ENCODE results near the gene BTNL9. TPM values are rescaled to one million over a fixed set of nuclear protein-coding genes. Genes with fewer than 3 reads are reported as not detected.

BTNL9 gene
- total and polyA plus RNA-seq, 9 of the 15 experiments (the other 6 are each of a cell fraction or from before 2014, with no cell fraction given), result 3.7 to 86.7 (median 29.4) TPM

DNA sequence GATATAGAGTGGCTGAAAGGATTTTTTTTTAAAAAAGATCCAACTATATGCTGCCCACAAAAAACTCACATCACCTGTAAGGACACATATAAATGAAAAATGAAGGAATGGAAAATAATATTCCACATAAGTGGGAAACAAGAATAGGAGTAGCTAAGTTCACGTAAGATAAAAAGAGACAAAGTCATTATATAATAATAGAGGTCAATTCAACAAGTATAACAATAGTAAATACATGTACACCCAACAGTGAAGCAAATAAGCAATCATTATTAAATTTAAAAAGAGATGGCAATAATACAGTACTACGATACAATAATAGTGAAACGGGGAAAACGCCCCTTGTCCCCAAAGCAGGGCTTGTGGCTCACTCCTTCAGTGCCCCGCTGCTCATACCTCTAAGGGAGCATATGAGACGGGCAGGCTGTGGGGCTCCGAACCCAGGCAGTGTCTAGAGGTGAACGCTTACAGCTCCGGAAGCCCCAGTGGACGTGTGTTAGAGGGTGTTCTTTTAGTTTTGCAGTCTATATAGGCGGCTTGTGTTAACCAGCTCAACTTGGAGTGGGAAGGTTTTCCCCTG lies 12.5 kb upstream of the BTNL9 start (continued):
- TF ChIP-seq XRCC3 (IDR thresholded peaks at IDR 0.05) (no peak), NONO (IDR thresholded peaks at IDR 0.05; ENCODE audit: low read depth in 2 of 2, low read length in 1 of 2) (peak in 1 of 2 experiments; percentile 71; a peak in 1 of 4 replicates), HIVEP1 (CRISPR knock-in tag; IDR thresholded peaks at IDR 0.05) (no peak), ZNF318 (IDR thresholded peaks at IDR 0.05; ENCODE audit: borderline replicate concordance in 1 of 2, low read depth in 1 of 2) (0 out of 4 replicates have a peak, but pooled peaks of 1 of the 2 experiments have one; percentile 78), SOX6 (IDR thresholded peaks at IDR 0.05) (no peak), ZNF263 (CRISPR knock-in tag; IDR thresholded peaks at IDR 0.05; ENCODE audit: borderline replicate concordance) (no peak), ZHX1 (conservative IDR thresholded peaks at IDR 0.05; ENCODE audit: low read length) (no peak), ZNF445 (CRISPR knock-in tag; IDR thresholded peaks at IDR 0.05; ENCODE audit: low read depth) (no peak), STAG1 (CRISPR knock-in tag; IDR thresholded peaks at IDR 0.05; ENCODE audit: borderline replicate concordance) (no peak)
- TF ChIP-seq, protein P1, sequence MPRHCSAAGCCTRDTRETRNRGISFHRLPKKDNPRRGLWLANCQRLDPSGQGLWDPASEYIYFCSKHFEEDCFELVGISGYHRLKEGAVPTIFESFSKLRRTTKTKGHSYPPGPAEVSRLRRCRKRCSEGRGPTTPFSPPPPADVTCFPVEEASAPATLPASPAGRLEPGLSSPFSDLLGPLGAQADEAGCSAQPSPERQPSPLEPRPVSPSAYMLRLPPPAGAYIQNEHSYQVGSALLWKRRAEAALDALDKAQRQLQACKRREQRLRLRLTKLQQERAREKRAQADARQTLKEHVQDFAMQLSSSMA (CRISPR knock-in tag; IDR thresholded peaks at IDR 0.05), result 0 out of 2 replicates have a peak, but pooled peaks have one; percentile 41
- TF ChIP-seq, protein P2, sequence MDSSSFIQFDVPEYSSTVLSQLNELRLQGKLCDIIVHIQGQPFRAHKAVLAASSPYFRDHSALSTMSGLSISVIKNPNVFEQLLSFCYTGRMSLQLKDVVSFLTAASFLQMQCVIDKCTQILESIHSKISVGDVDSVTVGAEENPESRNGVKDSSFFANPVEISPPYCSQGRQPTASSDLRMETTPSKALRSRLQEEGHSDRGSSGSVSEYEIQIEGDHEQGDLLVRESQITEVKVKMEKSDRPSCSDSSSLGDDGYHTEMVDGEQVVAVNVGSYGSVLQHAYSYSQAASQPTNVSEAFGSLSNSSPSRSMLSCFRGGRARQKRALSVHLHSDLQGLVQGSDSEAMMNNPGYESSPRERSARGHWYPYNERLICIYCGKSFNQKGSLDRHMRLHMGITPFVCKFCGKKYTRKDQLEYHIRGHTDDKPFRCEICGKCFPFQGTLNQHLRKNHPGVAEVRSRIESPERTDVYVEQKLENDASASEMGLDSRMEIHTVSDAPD (CRISPR knock-in tag; IDR thresholded peaks at IDR 0.05), result no peak
